K562 (cell line): ENCODE measurements around the gene POLR2J3. TPM values are rescaled to one million over a fixed set of nuclear protein-coding genes. Genes with fewer than 3 reads are reported as not detected.
"Not testable (repeated sequence)": the region's sequence is repeated elsewhere in the genome, so short reads cannot be mapped to it uniquely, and the experiment has no call there.

Experiments
- ATAC-seq: fragments of 200-7000 bp; cut with Tn5 transposase; 3 replicates; pipeline ENCODE4 v1.9.1; 2020; ENCODE audit warnings: moderate library complexity
- BruUV-seq: library from RNA; stranded (reverse); fragments of 400-500 nt; replicated peaks from 2 replicates; lab custom pipeline; 2021; lab: Mats Ljungman, UMichigan
- CTCF ChIA-PET: fragments of 300-600 bp; formaldehyde crosslinking; extraction: SDS; loops from one replicate; lab custom pipeline; 2021; ENCODE audit warnings: low intra/inter-chr PET ratio; lab: Yijun Ruan, JAX
- POLR2A ChIA-PET: fragments of 300-600, 350-650 bp; sonication (Branson Sonifier 250); formaldehyde crosslinking; extraction: SDS; loops from one replicate; lab custom pipeline; 2021; ENCODE audit warnings: antibody characterized with exemption, inconsistent platforms; lab: Yijun Ruan, JAX
- DNase-seq, 4 experiments: peaks; one replicate each; pipeline versions ENCODE4 v3.0.0 to v3.0.0-alpha.2; 2011 to 2018; ENCODE audit warnings: low spot score in 3 of 4, mixed read lengths in 3 of 4; ENCODE audit errors: extremely low read depth in 1 of 4
- FAIRE-seq: peaks from 2 replicates; lab custom pipeline; 2011; peaks lifted over from hg19 to GRCh38; lab: Jason Lieb, UNC
- H2AFZ ChIP-seq: 2 replicates; pipeline ENCODE4 v1.6.0; 2011; ENCODE audit warnings: low read depth, low read length, control low read depth, inconsistent platforms
- H3K27ac ChIP-seq: fragments of 200-600 bp; 3 replicates; pipeline ENCODE4 v1.8.0; 2011; ENCODE audit warnings: low read depth, mild to moderate bottlenecking, control low read depth, inconsistent platforms, low read length, moderate library complexity, mixed read lengths; ENCODE audit errors: extremely low read depth
- H3K27me3 ChIP-seq, 2 experiments: fragments of 300-600 bp in 1 of 2; 2 replicates in 1 of 2; 3 replicates in 1 of 2; pipeline versions ENCODE4 v1.6.0 to v1.8.0; 2011; ENCODE audit warnings: inconsistent platforms in 2 of 2, low read length in 2 of 2, mild to moderate bottlenecking in 1 of 2, mixed read lengths in 1 of 2, moderate library complexity in 1 of 2; ENCODE audit not compliant: control insufficient read depth in 2 of 2, insufficient read depth in 2 of 2
- H3K36me3 ChIP-seq: fragments of 300-600 bp; 3 replicates; pipeline ENCODE4 v1.8.0; 2011; ENCODE audit warnings: mild to moderate bottlenecking, low read length, inconsistent platforms; ENCODE audit not compliant: control insufficient read depth, insufficient read depth
- H3K4me1 ChIP-seq, 2 experiments: fragments of 200-600 bp in 1 of 2; replicated peaks in 1 of 2; 2 replicates in 1 of 2; 3 replicates in 1 of 2; pipeline versions ENCODE4 v1.5.1 to v1.8.0; 2011; ENCODE audit warnings: inconsistent platforms in 2 of 2, low read length in 2 of 2, mild to moderate bottlenecking in 1 of 2, mixed read lengths in 1 of 2, moderate library complexity in 1 of 2; ENCODE audit not compliant: control insufficient read depth in 2 of 2, insufficient read depth in 2 of 2
- H3K4me2 ChIP-seq: 2 replicates; pipeline ENCODE4 v1.6.1; 2011; ENCODE audit warnings: low read length, control low read depth, inconsistent platforms, mixed read lengths; ENCODE audit not compliant: insufficient read depth
- H3K4me3 ChIP-seq: fragments of 200-600 bp; sonication (generic), shearing (Covaris generic); 2 replicates; pipeline ENCODE4 v1.5.1; 2016; ENCODE audit warnings: control low read depth, inconsistent platforms
- H3K79me2 ChIP-seq: fragments of 200-600 bp; 3 replicates; pipeline ENCODE4 v1.8.0; 2011; ENCODE audit warnings: low read length, inconsistent platforms; ENCODE audit not compliant: control insufficient read depth, insufficient read depth
- H3K9ac ChIP-seq, 2 experiments: 2 replicates each; pipeline versions ENCODE4 v1.6.0 to v1.6.1; 2011; ENCODE audit warnings: low read depth in 2 of 2, low read length in 2 of 2, control low read depth in 1 of 2, inconsistent platforms in 1 of 2, mild to moderate bottlenecking in 1 of 2, mixed read lengths in 1 of 2; ENCODE audit not compliant: insufficient read depth in 1 of 2
- H3K9me1 ChIP-seq: one replicate; pipeline ENCODE4 v1.6.0; 2011; ENCODE audit warnings: inconsistent platforms, mild to moderate bottlenecking, low read length, moderate library complexity; ENCODE audit not compliant: control insufficient read depth, insufficient read depth
- H3K9me3 ChIP-seq: replicated peaks from 2 replicates; pipeline ENCODE4 v1.5.1; 2011; ENCODE audit warnings: low read depth, low read length, inconsistent platforms; ENCODE audit not compliant: control insufficient read depth, insufficient read depth
- H4K20me1 ChIP-seq: replicated peaks from 2 replicates; pipeline ENCODE4 v1.6.1; 2011; ENCODE audit warnings: low read length, inconsistent platforms, mixed read lengths; ENCODE audit not compliant: control insufficient read depth, insufficient read depth
- ZBTB7A ChIP-seq: IDR thresholded peaks from 2 replicates; pipeline ENCODE4 v1.6.1; 2011; ENCODE audit warnings: low read depth, mild to moderate bottlenecking, low read length, moderate library complexity, borderline replicate concordance; ENCODE audit not compliant: control insufficient read depth
- WGBS: fragments of 100-300 bp; shearing (Covaris generic); methylation state at CpG from one replicate; pipeline ENCODE4 v1.1.6; 2016; ENCODE audit warnings: low coverage, mixed read lengths; ENCODE audit not compliant: insufficient coverage; ENCODE audit errors: missing lambda C conversion rate; 5-methylcytosine and 5-hydroxymethylcytosine counted together
- in situ Hi-C: fragments of 300-500 bp; cut with MboI; formaldehyde crosslinking; loops from 4 replicates; pipeline ENCODE4 v1.15.0; 2018; ENCODE audit warnings: inconsistent platforms, mixed read lengths
- intact Hi-C: fragments of 100-400 bp; cut with micrococcal nuclease; formaldehyde crosslinking; loops from 2 replicates; pipeline ENCODE4 v1.14.2; 2022
- polyA plus RNA-seq, 8 experiments: library from polyadenylated mRNA; depleted of rRNA in 4 of 8; stranded (reverse) in 5 of 8; unstranded in 3 of 8; fragments of >200 nt; fragmentation: Nextera tagmentation in 2 of 8; fragmentation: Illumina TruSeq in 1 of 8; extraction: Ambion mirVana in 2 of 8; extraction: Trizol in 1 of 8; gene quantifications; 2 replicates each; pipeline versions ENCODE4 v1.2.1 to v1.2.3, GENCODE V29; 2011 to 2014; ENCODE audit warnings: inconsistent platforms in 1 of 8, missing spikeins in 1 of 8
- total RNA-seq, 7 experiments: library from RNA; depleted of rRNA in 6 of 7; stranded (reverse); fragments of >200 nt in 6 of 7; fragmentation: Illumina TruSeq in 2 of 7; extraction: Trizol in 2 of 7; gene quantifications; 2 replicates each; pipeline versions ENCODE4 v1.2.1 to v1.2.3, GENCODE V29; 2011 to 2021; ENCODE audit warnings: low replicate concordance in 1 of 7
- TF ChIP-seq, protein P1 (sequence below): fragments of 200-800 bp; sonication (Bioruptor generic); IDR thresholded peaks from 2 replicates; pipeline ENCODE4 v1.6.1; 2017; ENCODE audit warnings: missing genetic modification characterization, missing compliant biosample characterization

Gene POLR2J3
- total and polyA plus RNA-seq, 9 of the 15 experiments (the other 6 are each of a cell fraction or from before 2014, with no cell fraction given): 35.5 to 170 (median 62.9) TPM

DNA sequence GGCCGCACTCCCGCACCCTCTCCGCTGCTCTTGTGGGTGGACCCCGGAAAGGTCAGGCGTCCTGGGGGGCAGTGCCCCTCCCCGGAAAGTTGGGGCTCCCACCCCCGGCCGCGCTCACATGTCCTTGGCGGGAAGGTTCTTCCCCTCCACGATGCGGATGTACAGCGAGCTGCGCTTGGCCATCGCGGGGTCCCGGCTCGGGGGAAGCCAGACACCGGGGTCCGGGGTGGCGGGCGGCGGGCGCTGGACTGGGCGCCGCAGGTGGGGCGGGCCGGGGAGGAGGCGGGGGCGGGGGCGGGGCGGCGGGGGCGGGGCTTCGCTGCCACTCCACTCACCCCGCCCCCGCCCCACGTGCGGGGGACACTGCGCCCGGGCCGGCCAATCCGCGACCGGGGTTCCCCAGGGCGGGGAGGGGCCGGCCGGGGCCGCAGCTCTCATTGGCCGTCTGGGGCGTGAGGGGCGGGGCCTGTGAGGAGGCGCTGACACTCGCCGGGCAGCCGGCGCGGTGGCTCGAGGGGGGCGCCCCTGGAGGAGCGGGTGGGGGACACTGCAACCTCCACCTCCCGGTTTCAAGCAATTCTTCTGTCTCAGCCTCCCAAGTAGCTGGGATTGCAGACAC is 44.2 kb upstream of the POLR2J3 start, which contains the start of gene RASA4:
Gene RASA4 (minus strand): TSS at position 250 of the 619 bp plus-strand sequence. CDS start 67 bp downstream, at position 183.
- H3K36me3 ChIP-seq, BruUV-seq, H4K20me1 ChIP-seq, H3K79me2 ChIP-seq, intact Hi-C loops, POLR2A ChIA-PET, CTCF ChIA-PET, H3K4me1 ChIP-seq, H3K9ac ChIP-seq: not testable (repeated sequence)
- FAIRE-seq: peak; percentile 48
- peak; percentile 99 for ATAC-seq
- H3K4me3 ChIP-seq: peak within 1 kb of the TSS; percentile 22; the same call in 1 of the 2 replicates
- peak in 1 of 4 experiments; percentile 30 for DNase-seq
- 0% methylated on average over 10 of the region's 62 CpGs for WGBS
- 0 out of 2 replicates have a peak within 1 kb of the TSS, but pooled peaks have one; percentile 66 for H2AFZ ChIP-seq
- peak; percentile 24; the same call in 1 of the 2 replicates for TF ChIP-seq ZBTB7A
- TF ChIP-seq, protein P1, sequence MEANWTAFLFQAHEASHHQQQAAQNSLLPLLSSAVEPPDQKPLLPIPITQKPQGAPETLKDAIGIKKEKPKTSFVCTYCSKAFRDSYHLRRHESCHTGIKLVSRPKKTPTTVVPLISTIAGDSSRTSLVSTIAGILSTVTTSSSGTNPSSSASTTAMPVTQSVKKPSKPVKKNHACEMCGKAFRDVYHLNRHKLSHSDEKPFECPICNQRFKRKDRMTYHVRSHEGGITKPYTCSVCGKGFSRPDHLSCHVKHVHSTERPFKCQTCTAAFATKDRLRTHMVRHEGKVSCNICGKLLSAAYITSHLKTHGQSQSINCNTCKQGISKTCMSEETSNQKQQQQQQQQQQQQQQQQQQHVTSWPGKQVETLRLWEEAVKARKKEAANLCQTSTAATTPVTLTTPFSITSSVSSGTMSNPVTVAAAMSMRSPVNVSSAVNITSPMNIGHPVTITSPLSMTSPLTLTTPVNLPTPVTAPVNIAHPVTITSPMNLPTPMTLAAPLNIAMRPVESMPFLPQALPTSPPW (CRISPR knock-in tag): peak; percentile 57
- TF ChIP-seq, all 486 proteins: peak for 2; not testable (repeated sequence) for 484
- H3K27me3 ChIP-seq, H3K9me1 ChIP-seq, H3K27ac ChIP-seq, H3K9me3 ChIP-seq: not testable (repeated sequence)
- peak within 1 kb of the TSS; percentile 60 for H3K4me2 ChIP-seq
- in situ Hi-C loops: loop anchor here (5.0 kb wide), 1 partner anchor 94 kb away; no protein-coding TSS in a partner anchor

DNA sequence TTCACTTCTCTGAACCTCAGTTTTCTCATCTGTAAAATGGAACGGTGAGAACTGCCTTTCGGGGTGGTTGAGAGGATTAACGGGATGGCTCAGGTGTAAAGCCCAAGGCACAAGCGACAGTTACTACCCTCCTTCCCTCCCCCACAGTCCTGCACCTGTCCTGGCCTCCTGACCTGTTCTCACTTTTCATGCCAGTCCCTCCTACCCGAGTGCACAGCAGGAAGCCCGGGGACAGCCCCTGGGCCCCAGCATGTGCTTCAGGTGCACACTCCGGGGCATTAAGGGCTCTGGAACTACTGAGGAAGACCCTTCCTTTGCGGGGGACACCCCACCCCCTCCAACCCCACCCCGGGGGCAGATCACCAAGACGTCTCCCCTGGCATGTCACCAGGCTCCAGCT is 43.5 kb upstream of the POLR2J3 start:
- CTCF ChIA-PET, intact Hi-C loops, H3K4me1 ChIP-seq, H3K27ac ChIP-seq, H3K36me3 ChIP-seq, H3K4me2 ChIP-seq, BruUV-seq, H3K9me1 ChIP-seq, H3K9ac ChIP-seq, H4K20me1 ChIP-seq, DNase-seq, FAIRE-seq, H3K4me3 ChIP-seq, H3K79me2 ChIP-seq, H3K9me3 ChIP-seq, POLR2A ChIA-PET, H2AFZ ChIP-seq, ATAC-seq, H3K27me3 ChIP-seq: not testable (repeated sequence)
- no CpG with 5 or more reads among the region's 10 CpGs for WGBS
- in situ Hi-C loops: loop anchor here (5.0 kb wide), 1 partner anchor 94 kb away; no protein-coding TSS in a partner anchor

DNA sequence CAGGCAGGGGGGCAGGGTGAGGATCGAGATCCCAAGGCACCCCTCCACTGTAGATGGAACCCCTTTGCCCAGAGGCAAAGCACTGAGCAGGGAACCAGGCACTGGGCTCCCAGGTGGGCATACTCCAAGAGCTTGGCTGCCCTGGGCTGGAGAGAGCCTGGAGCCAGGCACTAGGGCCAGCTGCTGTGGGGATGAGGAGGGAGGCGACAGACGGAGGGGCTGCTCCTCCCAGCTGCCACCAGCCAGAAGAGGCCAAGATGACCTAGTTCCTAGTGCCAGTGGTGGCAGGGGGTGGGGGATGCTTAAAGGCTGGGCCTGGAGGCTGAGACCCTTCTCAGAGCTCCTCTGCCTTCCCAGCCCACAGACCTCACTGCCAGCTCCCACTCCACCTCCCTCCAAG is 42.5 kb upstream of the POLR2J3 start:
- CTCF ChIA-PET, POLR2A ChIA-PET, ATAC-seq, H3K9me3 ChIP-seq, H3K4me3 ChIP-seq, H3K4me2 ChIP-seq, H4K20me1 ChIP-seq, intact Hi-C loops, H3K9ac ChIP-seq, H3K27me3 ChIP-seq, H3K27ac ChIP-seq, FAIRE-seq, H3K9me1 ChIP-seq, DNase-seq, H2AFZ ChIP-seq, H3K4me1 ChIP-seq, H3K79me2 ChIP-seq, H3K36me3 ChIP-seq, BruUV-seq: not testable (repeated sequence)
- no CpG with 5 or more reads among the region's 3 CpGs for WGBS
- in situ Hi-C loops: loop anchor here (5.0 kb wide), 1 partner anchor 93 kb away; no protein-coding TSS in a partner anchor
